ENCODE measurements around the gene CTXN1.

Gene CTXN1

DNA sequence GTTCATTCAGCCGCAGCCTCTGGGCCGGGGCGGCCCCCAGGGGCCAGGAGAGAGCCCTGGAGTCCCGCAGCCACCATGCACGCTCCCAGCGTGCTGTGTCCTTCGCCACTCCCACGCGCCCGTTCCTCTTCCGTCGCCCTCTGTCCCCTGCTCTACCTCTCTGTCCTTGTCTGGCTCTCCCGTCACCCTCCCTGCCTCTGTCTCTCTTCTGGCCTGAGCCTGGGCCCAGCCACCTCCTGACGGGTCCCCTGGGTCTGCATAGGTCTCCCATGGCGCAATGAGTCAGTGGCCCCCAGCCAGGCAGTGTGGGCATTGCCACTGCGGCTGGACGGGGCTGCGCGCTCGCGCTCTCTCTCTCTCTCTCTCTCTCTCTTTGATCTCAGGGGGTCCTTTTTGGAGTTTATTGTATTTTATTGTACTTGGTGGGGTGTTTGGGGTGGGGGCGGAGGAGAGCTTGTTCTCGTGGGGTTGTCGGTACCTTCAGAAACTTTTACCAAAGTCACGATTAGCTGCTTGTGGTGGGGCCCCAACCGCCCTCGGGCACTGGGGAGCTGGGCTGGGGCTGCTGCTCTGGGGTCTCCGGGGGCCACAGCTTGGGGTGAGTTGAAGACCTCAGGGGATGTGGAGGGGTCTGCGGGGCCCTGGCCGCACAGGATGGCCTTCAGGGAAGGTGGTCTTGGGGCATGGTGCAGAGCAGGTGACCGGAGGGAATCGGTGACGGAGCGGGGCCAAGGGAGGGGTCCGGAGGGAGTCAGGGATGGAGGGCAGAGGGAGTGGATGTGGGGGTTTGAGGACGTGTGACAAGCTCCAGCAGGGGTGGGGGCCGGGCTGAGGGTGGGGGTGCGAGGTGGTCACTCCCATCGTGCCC is 13.0 kb downstream of the CTXN1 start:
- DNase-seq, result no peak

DNA sequence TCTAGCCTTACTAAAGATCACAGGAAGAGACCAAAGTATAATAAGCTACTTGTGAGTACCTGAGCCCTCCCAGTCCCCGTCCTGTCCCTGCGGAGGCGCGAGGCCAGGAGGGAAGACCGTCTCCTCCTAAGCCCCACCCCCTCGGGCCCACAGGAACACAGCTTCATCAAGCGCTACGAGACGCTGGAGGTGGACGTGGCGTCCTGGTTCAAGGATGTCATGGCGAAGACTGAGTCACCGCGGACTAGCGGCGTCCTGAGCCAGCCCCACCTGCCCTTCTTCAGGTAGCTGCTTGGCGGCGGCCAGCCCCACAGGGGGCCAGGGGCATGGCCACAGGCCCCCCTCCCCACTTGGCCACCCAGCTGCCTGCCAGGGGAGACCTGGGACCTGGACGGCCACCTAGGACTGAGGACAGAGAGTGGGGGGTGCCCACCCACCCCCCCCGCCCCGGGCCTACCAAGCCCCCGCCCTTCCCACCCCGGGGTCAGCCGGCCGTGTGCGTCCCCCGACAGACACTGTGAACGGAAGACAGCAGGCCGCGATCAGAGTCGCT is 13.7 kb downstream of the CTXN1 start:
- no peak for DNase-seq

DNA sequence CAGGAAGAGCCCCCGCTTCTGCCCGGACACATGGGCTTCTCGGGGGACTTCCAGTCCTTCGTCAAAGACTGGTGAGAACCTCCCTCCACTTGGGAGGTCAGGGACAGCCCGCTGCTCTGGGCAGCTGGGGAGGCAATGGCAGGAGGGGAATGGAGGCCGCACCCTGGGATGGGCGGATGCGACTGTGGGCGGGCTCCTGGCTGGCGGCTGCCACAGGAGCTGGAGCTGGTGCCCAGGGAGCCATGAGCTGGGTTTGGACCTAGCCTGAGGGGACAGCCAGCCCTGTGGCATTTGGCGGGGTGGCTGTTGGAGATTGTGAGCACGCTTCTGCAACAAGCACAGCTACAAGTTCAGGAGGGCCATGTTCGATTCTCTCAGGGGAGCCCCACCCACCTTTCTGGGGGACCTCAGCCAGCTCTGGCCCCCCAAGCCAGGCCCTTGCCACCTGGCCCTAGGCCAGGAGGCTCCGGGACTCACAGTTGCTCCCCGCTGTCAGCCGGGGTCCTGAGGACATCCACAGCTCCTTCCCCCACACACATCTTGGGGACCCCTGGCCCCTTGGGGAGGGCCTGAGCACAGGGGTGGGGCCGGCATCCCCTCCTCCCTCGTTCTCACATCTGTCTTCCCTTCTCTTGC is 14.3 kb downstream of the CTXN1 start:
- no peak for DNase-seq

DNA sequence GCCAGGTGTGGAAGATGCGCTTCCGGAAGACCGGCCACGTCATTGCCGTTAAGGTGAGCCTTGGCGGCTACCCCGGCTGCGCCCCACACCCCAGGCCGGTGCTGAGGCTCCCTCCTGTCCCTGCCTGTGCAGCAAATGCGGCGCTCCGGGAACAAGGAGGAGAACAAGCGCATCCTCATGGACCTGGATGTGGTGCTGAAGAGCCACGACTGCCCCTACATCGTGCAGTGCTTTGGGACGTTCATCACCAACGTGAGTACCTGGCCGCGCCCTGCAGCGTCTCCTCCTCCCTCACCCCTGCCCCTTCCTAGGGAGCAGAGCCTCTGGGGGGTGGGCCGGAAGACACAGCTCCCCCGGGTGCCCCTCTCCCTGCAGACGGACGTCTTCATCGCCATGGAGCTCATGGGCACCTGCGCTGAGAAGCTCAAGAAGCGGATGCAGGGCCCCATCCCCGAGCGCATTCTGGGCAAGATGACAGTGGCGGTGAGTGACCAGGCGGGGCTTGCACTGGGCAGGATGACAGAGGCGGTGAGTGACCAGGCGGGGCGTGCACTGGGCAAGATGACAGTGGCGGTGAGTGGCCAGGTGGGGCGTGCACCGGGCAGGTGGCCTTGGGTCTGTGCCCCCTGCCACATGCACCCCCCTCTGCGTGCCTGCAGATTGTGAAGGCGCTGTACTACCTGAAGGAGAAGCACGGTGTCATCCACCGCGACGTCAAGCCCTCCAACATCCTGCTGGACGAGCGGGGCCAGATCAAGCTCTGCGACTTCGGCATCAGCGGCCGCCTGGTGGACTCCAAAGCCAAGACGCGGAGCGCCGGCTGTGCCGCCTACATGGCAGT is 15.4 kb downstream of the CTXN1 start:
- DNase-seq, result no peak

DNA sequence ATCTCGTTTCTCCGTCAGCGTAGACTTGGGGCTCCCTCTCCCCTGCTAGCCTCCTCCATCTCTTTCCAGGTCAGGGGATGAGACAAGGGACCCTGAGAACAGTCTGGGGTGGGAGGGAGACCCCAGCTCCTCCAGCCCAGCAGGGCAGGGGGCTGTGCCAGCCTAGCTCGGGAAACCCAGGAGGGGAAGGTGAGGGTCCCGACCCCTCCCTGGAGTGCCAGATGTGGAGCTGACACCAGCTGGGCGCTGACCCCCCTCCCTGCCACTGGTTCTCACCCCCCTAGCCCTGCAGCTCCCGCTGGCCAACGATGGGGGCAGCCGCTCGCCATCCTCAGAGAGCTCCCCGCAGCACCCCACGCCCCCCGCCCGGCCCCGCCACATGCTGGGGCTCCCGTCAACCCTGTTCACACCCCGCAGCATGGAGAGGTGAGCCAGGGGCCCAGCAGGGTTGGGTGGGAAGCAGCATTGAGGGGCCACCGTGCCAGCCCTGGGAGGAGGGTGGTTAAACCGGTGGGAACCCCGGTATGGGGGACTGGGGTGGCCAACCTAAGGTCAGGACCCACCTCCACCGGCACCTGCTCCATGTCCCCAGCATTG is 16.4 kb downstream of the CTXN1 start:
- no peak for DNase-seq

DNA sequence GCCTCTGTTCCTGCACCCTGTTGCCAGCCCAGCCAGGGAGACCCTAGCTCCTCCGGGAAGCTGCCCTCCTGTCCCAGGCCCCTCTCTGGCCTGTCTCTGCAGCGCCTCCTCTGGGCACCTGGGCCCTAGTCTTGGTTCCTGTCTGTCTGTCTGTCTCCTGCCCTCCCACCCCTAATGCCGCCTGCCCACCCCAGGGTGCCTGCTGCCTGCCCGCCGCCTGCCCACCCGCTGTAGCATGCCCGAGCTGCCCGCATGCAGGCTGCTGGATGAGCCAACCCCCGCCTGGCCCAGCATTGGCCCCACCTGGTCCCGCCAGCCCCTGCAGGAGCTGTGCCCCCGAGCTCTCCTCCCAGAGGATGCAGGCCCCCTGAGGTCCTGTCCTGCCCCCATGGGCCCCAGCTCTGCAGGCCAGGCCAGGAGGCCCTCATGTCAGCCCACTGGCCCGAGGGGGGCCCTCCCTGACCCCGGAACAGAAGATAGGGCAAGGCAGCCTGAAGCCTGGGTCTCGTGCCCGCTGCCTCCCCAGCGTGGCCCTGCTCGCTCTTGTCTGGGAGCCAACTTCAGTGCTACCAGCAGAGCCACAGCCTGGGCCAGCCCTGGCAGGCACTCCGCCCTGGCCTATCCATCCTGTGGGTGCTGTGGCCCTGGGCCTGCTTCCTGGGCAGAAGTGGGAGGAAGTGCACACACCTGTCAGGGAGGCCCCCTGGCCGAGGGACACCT is 17.0 kb downstream of the CTXN1 start:
- no peak for DNase-seq

DNA sequence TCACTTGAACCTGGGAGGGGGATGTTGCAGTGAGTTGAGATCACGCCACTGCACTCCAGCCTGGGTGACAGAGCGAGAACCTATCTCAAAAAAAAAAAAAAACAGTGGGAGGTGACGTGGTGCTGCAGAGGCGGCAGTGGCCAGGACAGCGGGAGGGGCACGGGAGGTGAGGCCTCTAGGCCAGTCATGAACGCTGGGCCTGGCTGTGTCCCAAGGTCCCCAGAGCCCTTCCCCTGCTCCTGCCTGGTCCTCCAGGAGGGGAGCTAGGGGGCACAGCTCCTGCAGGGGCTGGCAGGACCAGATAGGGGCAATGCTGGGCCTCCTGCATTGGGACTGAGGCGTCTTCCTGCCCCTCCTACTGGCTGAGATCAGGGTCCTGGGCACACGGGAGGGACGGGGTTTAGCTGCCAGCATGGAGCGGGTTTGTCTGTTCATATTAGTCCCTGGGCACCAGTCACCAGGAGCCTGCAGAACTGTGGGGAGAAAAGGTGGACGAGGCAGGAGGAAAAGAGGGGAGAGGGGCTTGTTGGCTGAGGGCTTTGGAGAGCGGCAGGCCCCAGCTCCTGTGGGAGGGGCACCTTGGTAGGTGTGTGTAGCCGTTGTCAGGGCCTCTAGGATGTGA is 17.7 kb downstream of the CTXN1 start:
- DNase-seq, result no peak

DNA sequence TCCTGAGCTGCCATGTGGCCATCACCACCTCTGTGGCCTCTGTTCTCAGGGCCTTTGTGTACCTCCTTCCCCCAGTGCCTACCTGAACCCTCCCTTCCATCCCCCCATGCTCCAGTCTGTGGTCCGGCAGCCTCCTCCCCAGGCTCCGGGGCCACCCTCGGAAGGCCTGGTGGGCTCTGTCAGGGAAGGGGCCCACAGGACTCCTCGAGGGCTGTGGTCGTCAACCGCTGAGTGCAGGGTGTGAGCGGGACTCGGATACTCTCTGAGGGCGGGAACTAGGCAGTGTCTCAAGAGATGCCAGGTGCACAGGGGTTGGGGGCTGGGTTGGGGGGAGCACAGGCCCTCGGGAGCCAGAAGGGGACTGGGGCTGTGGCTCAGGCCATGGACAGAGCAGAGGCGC is 18.4 kb downstream of the CTXN1 start:
- DNase-seq, result no peak

DNA sequence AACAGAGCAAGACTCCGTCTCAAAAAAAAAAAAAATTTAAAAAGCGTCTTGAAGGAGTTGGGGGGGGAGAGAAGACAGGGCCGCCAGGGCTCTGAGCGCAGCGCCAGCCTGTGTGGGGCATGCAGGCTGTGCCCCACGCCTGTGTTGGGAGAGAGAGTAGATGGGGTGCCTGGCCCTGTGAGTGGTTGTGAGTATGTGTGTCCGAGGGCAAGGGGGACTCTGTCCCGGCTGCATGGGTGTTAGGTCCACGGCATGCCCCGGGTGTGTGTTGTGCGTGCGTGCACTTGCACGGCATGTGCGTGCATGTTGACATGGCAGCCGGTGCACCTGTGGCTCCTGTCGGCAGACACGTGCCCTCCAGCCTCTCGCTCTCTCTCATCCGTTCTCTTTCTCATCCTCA is 18.8 kb downstream of the CTXN1 start:
- no peak for DNase-seq

DNA sequence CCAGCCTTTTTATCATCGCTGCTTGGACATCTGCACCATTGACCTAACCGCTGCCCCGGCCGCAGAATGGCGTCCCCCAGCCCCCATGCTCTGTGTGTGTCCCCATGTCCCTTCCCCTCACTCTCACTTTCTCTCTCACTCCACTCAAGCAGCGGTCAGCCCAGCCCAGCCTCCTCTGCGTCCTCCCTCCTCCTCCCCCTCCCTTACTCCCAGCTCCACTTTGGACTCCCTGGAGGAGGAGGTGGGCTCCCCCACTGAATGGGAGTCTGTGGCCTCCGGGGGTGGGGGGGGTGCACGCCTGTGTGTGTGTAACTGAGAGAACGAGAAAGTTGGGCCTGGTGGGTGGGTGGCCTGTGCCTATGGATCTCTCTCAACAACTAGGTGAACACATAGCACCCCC is 20.1 kb downstream of the CTXN1 start:
- DNase-seq, result no peak

DNA sequence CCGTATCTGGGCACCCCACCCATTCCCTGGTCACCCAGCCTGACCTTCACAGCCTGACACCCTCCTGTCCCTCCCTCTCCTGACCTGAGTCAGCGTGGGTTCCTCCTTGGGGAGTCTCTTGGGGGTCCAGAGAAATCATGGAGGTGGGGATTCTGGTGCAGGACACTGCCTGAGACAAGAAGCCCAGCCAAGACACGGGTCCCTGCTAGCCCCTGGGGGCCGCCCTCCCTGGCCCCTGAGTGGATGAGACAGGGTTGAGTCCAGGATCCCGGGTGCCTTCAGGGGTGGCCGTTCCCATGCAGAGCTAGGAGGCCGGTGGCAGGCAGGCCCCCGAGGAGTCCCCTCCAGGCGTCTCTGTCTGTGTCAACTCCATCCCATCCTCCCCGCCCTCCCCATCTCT is 20.7 kb downstream of the CTXN1 start:
- no peak for DNase-seq

DNA sequence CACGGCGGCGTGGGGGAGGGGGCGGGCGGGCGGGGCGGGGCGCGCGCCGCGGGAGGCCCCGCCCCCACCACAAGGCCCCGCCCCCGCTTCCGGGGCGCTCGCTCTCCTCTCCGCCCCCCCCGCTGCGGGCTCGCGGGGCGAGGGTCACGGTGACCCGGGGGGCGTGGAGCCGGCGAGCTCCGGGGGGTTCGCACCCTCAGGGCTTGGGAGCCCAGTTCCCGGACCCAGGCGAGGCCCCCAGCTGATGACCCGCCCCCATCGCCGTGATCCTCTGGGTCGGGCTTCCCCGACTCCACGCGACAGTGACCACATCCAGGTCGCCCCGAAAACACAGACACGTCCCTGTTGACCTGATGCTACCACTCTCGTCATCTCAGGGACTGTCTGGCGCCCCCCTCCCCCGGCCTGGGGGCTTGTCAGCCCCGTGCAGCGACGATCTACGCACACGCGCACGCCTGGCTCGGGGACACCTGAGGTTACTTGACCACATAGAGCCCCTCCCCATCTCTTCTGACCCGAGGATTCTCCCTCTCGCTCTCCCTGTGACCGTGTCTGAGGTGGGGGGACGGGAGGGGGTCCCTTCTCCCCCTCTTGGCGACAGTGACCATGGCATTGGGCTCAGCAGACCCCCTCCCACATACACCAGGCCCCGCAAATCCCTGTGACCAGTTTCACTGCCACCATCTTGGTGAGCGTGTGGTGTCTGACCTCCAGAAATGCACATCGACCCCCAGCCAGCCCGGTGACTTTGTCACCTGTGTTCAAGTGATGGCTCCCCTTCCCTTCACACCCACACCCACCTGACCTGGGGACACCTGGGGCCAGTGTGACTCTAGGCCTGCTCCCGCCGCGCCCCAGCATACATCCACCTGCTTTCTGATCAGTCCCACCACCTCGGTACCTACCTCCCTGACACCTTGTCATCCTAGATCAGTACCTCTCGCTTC is 21.6 kb downstream of the CTXN1 start:
- DNase-seq, result no peak

DNA sequence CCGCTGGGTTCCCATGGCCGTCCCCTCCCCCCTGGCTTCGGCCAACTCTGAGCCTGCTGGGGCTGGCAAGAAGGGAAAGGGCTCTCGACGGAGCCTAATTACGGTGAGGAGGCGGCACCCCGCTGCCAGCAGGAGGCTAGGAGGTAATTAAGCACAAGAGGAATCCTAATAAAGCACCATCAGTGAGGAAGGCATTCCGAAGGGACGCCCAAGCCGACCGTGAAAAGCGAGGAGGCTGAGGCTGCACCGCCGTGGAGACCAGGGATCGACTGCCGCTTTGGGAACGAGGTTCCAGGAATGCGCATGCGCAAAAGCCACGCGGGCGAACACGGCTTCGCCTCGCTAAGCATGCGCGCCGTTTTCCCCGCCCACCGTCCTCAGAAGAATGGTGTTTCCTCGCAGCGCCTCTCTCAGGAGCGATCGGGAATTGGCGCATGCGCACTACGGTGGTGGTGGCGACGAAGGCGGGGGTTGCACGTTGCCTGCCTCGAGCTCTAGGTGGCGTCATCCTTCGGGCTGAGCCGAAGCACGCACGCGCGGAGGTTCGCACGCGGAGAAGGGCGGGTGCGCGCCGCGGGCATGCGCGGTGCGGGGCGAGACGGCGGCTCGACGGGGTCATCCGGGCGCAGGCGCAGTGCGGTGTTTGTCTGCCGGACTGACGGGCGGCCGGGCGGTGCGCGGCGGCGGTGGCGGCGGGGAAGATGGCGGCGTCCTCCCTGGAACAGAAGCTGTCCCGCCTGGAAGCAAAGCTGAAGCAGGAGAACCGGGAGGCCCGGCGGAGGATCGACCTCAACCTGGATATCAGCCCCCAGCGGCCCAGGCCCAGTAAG is 22.5 kb downstream of the CTXN1 start, which contains the start of gene MAP2K7:
TSS of gene MAP2K7 (plus strand) at position 634 of the 830 bp plus-strand sequence. CDS start at position 702, 68 bp downstream.
- peak; percentile 98 for DNase-seq

DNA sequence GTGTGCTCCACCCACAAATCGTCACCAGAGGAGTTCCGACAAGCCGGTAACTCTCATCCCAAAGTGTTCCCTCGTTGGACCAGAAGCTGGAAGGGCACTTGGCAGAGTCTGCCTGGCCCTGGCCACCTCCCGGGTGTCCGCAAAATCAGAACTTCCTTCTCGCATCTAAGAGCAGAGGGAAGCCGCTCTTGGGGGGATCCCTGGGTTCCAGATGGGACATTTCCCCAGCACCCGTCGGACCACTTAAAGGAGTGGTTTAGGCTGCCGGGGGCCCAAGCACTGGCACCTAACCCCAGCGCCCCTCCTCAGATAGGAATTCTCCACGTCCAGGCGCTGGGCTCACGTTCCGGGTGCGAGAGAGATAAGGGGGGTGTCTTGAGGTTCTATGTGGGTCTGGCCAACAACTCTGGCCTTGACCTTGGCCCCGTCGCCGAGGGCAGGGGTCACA is 23.1 kb downstream of the CTXN1 start:
- no peak for DNase-seq

DNA sequence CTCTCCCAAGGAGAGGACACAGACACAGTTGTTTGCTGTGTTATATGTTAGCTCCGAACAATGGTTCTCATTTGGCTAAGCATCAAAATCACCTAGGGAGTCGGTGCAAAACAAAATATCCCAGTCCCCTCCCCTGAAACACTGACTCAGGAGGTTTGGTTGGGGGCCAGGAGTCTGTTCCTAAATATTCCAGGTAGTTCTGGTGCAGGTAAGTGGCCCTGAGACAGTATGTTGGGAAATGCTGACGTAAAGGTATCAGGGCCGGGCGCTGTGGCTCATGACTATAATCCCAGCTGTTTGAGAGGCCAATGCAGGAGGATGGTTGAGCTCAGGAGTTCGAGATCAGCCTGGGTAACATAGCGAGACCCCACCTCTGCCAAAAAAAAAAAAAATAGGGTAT is 24.6 kb downstream of the CTXN1 start:
- DNase-seq, result no peak

DNA sequence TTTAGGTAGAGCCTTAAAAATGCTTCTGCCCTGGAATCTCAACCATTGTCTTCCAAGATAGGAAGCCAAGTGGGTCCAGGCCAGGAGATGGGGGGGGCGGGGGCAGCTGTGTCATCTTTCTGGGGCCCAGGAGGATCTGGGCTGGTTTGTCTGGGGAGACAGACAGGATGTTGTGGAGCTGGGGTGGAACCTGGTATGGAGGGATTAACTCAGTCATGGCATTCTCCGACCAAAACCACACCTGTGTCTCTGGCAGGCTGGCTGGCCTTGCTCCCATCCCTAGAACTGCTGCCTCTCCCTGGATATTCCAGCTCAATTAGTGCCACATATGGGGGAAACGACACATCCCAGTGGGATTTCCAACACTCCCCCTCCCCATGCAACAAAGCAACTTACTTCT is 25.0 kb downstream of the CTXN1 start:
- no peak for DNase-seq

DNA sequence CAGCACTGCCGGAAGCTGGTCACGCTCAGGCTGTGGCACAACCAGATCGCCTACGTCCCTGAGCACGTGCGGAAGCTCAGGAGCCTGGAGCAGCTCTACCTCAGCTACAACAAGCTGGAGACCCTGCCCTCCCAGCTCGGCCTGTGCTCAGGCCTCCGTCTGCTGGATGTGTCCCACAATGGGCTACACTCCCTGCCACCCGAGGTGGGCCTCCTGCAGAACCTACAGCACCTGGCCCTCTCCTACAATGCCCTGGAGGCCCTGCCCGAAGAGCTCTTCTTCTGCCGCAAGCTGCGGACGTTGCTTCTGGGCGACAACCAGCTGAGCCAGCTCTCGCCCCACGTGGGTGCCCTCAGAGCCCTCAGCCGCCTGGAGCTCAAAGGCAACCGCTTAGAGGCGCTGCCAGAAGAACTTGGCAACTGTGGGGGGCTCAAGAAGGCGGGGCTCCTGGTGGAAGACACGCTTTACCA is 25.5 kb downstream of the CTXN1 start:
- DNase-seq, result no peak

DNA sequence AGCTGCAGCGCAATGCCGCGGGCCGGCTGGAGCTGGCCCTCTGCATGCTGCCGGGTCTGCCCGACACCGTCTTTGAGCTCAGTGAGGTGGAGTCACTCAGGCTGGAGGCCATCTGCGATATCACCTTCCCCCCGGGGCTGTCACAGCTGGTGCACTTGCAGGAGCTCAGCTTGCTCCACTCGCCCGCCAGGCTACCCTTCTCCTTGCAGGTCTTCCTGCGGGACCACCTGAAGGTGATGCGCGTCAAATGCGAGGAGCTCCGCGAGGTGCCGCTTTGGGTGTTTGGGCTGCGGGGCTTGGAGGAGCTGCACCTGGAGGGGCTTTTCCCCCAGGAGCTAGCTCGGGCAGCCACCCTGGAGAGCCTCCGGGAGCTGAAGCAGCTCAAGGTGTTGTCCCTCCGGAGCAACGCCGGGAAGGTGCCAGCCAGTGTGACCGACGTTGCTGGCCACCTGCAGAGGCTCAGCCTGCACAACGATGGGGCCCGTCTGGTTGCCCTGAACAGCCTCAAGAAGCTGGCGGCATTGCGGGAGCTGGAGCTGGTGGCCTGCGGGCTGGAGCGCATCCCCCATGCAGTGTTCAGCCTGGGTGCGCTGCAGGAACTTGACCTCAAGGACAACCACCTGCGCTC is 26.1 kb downstream of the CTXN1 start:
- DNase-seq, result no peak

DNA sequence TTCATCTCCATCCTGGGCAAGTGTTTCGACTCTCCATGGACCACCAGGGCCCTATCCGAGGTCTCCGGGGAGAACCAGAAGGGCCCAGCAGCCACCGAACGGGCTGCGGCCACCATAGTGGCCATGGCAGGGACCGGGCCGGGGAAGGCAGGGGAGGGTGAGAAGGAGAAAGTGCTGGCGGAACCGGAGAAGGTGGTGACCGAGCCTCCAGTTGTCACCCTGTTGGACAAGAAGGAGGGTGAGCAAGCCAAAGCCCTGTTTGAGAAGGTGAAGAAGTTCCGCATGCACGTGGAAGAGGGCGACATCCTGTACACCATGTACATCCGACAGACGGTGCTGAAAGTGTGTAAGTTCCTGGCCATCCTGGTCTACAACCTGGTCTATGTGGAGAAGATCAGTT is 27.0 kb downstream of the CTXN1 start:
- no peak for DNase-seq

All from NCI-H1694 (cell line).